ENCODE measurements around the gene LHPP. TPM values are rescaled to one million over a fixed set of nuclear protein-coding genes. Genes with fewer than 3 reads are reported as not detected.

LHPP gene
- total RNA-seq, 1 donor, result 12.5 TPM

- no peak for DNase-seq (ENCODE audit: low read depth)
- H3K4me3 ChIP-seq (ENCODE audit: low read depth, low read length), result no peak overlapping the region
- TF ChIP-seq, protein P1, sequence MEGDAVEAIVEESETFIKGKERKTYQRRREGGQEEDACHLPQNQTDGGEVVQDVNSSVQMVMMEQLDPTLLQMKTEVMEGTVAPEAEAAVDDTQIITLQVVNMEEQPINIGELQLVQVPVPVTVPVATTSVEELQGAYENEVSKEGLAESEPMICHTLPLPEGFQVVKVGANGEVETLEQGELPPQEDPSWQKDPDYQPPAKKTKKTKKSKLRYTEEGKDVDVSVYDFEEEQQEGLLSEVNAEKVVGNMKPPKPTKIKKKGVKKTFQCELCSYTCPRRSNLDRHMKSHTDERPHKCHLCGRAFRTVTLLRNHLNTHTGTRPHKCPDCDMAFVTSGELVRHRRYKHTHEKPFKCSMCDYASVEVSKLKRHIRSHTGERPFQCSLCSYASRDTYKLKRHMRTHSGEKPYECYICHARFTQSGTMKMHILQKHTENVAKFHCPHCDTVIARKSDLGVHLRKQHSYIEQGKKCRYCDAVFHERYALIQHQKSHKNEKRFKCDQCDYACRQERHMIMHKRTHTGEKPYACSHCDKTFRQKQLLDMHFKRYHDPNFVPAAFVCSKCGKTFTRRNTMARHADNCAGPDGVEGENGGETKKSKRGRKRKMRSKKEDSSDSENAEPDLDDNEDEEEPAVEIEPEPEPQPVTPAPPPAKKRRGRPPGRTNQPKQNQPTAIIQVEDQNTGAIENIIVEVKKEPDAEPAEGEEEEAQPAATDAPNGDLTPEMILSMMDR (IDR thresholded peaks at IDR 0.05; ENCODE audit: insufficient read depth, low read depth, low read length), result no peak
Measured at GRCh38 chr10:124495725-124496124, 34.1 kb downstream of the LHPP start.

- no peak for DNase-seq (ENCODE audit: low read depth)
- no peak overlapping the region for H3K4me3 ChIP-seq (ENCODE audit: low read depth, low read length)
- TF ChIP-seq, protein P1 (IDR thresholded peaks at IDR 0.05; ENCODE audit: insufficient read depth, low read depth, low read length), result no peak
Measured at GRCh38 chr10:124496150-124496549, 34.5 kb downstream of the LHPP start.

GRCh38 chr10:124496620-124497019, 35.0 kb downstream of the LHPP start:
- TF ChIP-seq, protein P1 (IDR thresholded peaks at IDR 0.05; ENCODE audit: insufficient read depth, low read depth, low read length), result no peak
- H3K4me3 ChIP-seq (ENCODE audit: low read depth, low read length), result no peak overlapping the region
- DNase-seq (ENCODE audit: low read depth), result no peak

GRCh38 chr10:124497196-124497881, 35.7 kb downstream of the LHPP start:
- TF ChIP-seq, protein P1 (IDR thresholded peaks at IDR 0.05; ENCODE audit: insufficient read depth, low read depth, low read length), result no peak
- no peak overlapping the region for H3K4me3 ChIP-seq (ENCODE audit: low read depth, low read length)
- DNase-seq (ENCODE audit: low read depth), result no peak

DNA sequence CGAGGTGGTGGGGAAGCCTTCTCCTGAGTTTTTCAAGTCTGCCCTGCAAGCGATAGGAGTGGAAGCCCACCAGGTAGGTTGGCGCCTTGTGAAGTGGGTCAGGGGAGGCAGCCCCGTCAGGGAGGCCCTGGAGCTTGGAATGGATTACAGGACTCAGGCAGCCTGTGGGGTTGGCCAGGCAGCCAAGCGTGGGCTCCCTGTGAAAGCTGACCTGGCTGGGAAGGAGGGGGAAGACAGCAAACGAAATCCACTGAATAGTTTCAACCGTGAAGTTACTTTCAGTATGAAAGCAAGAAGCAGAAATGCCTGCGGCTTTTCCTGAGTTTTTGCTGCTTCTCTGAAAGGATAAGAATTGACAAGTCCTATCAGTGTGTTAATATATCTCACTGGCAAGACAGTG, 36.4 kb downstream of the LHPP start:
- TF ChIP-seq, protein P1 (IDR thresholded peaks at IDR 0.05; ENCODE audit: insufficient read depth, low read depth, low read length), result no peak
- DNase-seq (ENCODE audit: low read depth), result no peak
- no peak overlapping the region for H3K4me3 ChIP-seq (ENCODE audit: low read depth, low read length)

DNA sequence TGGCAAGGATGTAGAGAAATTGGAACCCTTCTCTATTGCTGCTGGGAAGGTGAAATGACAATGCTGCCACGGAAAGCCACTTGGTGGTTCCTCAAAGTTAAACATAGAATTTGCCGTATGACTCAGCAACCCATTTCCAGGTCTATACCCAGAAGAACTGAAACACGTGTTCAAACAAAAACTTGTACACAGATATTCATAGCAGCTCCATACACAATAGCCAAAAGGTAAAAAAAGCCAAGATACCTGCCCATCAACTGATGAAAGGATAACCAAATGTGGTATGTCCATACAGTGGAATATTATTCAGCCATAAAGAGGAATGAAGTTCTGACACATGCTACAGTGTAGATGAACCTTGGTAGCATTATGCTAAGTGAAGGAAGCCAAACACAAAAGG, 39.1 kb downstream of the LHPP start:
- DNase-seq (ENCODE audit: low read depth), result no peak
- no peak overlapping the region for H3K4me3 ChIP-seq (ENCODE audit: low read depth, low read length)
- TF ChIP-seq, protein P1 (IDR thresholded peaks at IDR 0.05; ENCODE audit: insufficient read depth, low read depth, low read length), result no peak

DNA sequence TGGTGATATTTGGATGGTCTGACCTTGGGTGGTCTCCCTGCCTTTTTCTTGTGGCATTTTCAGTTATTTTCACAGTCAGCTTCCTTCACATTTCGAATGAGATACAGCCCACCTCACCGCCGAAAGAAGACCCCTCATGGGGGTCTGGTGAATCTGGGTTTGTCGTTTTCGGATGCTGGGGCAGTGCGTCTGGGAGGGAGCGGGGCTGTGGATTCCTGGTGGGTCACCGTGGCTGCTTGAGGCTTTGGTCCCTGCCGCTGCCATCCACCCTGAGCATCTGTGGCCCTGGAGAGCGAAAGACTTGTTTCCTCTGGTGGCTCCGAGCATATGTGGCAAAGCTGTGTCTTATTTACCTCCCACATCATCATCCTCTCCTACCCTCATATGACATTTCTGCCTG, 43.1 kb downstream of the LHPP start:
- TF ChIP-seq, protein P1 (IDR thresholded peaks at IDR 0.05; ENCODE audit: insufficient read depth, low read depth, low read length), result no peak
- H3K4me3 ChIP-seq (ENCODE audit: low read depth, low read length), result no peak overlapping the region
- DNase-seq (ENCODE audit: low read depth), result no peak

Data from fibroblast of villous mesenchyme (primary cell).